H1 (cell line): ENCODE data around the gene MTM1. TPM values are rescaled to one million over a fixed set of nuclear protein-coding genes. Genes with fewer than 3 reads are reported as not detected.

ENCODE experiments used
- CTCF ChIA-PET: fragments of 300-600 bp; sonication (Branson Sonifier 250); formaldehyde crosslinking; loops from one replicate; lab custom pipeline; 2021; ENCODE audit not compliant: partially characterized antibody; lab: Charles Lee
- POLR2A ChIA-PET: fragments of 300-600 bp; sonication (Branson Sonifier 250); formaldehyde crosslinking; loops from one replicate; lab custom pipeline; 2021; ENCODE audit warnings: inconsistent platforms; ENCODE audit not compliant: partially characterized antibody; lab: Charles Lee
- DNase-seq, 2 experiments: peaks; one replicate each; pipeline versions ENCODE4 v3.0.0 to v3.0.0-alpha.2; 2010 to 2022; ENCODE audit warnings: low spot score in 2 of 2, low read depth in 1 of 2, mixed read lengths in 1 of 2
- FAIRE-seq: peaks from 2 replicates; lab custom pipeline; 2011; peaks lifted over from hg19 to GRCh38; lab: Jason Lieb, UNC
- H2AFZ ChIP-seq: 2 replicates; pipeline ENCODE4 v1.8.1; 2012; ENCODE audit warnings: low read length, inconsistent platforms
- H2AK5ac ChIP-seq: 2 replicates; pipeline ENCODE4 v1.6.1; 2013; ENCODE audit warnings: low read depth, low read length
- H2BK120ac ChIP-seq: replicated peaks from 2 replicates; pipeline ENCODE3; 2013; ENCODE audit warnings: low read depth, low read length, inconsistent platforms
- H2BK12ac ChIP-seq: 2 replicates; pipeline ENCODE4 v1.6.1; 2013; ENCODE audit warnings: low read depth, low read length
- H2BK15ac ChIP-seq: 2 replicates; pipeline ENCODE4 v1.6.1; 2013; ENCODE audit warnings: low read length
- H2BK20ac ChIP-seq: 2 replicates; pipeline ENCODE4 v1.6.1; 2013; ENCODE audit warnings: low read length
- H2BK5ac ChIP-seq: 2 replicates; pipeline ENCODE4 v1.6.1; 2013; ENCODE audit warnings: low read depth, low read length
- H3K14ac ChIP-seq: 2 replicates; pipeline ENCODE4 v1.6.1; 2013; ENCODE audit warnings: inconsistent platforms; ENCODE audit not compliant: insufficient read length
- H3K18ac ChIP-seq: 2 replicates; pipeline ENCODE4 v1.6.1; 2013; ENCODE audit warnings: low read length; ENCODE audit errors: extremely low read depth
- H3K23ac ChIP-seq: 2 replicates; pipeline ENCODE4 v1.6.1; 2013; ENCODE audit warnings: inconsistent platforms; ENCODE audit not compliant: insufficient read length
- H3K23me2 ChIP-seq: 2 replicates; pipeline ENCODE4 v1.6.1; 2013; ENCODE audit warnings: low read depth, low read length
- H3K27ac ChIP-seq: 2 replicates; pipeline ENCODE4 v1.6.1; 2011; ENCODE audit warnings: low read depth, low read length, inconsistent platforms
- H3K27me3 ChIP-seq, 4 experiments: replicated peaks in 1 of 4; 1 replicate in 1 of 4; 2 replicates in 3 of 4; pipeline versions ENCODE4 v1.6.1 to v1.8.1; 2011 to 2013; ENCODE audit warnings: low read length in 3 of 4, mild to moderate bottlenecking in 3 of 4, inconsistent platforms in 2 of 4, mixed read lengths in 2 of 4, moderate library complexity in 1 of 4; ENCODE audit not compliant: control insufficient read depth in 3 of 4, insufficient read depth in 3 of 4; ENCODE audit errors: extremely low read depth in 1 of 4
- H3K36me3 ChIP-seq, 4 experiments: 2 replicates each; pipeline versions ENCODE4 v1.6.1 to v1.8.1; 2011 to 2013; ENCODE audit warnings: mild to moderate bottlenecking in 4 of 4, low read length in 3 of 4, moderate library complexity in 2 of 4, control low read depth in 1 of 4, inconsistent platforms in 1 of 4; ENCODE audit not compliant: insufficient read depth in 4 of 4, control insufficient read depth in 2 of 4
- H3K4ac ChIP-seq: replicated peaks from 2 replicates; pipeline ENCODE3; 2013; ENCODE audit warnings: low read length, low read depth, mixed read lengths, inconsistent platforms; ENCODE audit not compliant: insufficient read length
- H3K4me1 ChIP-seq, 4 experiments: replicated peaks in 1 of 4; 1 replicate in 1 of 4; 2 replicates in 3 of 4; pipeline versions ENCODE4 v1.6.1 to v1.8.1; 2011 to 2013; ENCODE audit warnings: low read length in 3 of 4, inconsistent platforms in 2 of 4, mixed read lengths in 1 of 4; ENCODE audit not compliant: insufficient read depth in 4 of 4, control insufficient read depth in 3 of 4
- H3K4me2 ChIP-seq, 2 experiments: 2 replicates each; pipeline versions ENCODE4 v1.6.1 to v1.8.1; 2011 to 2013; ENCODE audit warnings: low read depth in 2 of 2, low read length in 2 of 2, control low read depth in 1 of 2, inconsistent platforms in 1 of 2, mild to moderate bottlenecking in 1 of 2; ENCODE audit not compliant: insufficient read depth in 1 of 2
- H3K4me3 ChIP-seq, 4 experiments: fragments of 200-600, 300-600 bp in 1 of 4; sonication (generic), shearing (Covaris generic), sonication (Bioruptor Twin) in 1 of 4; 2 replicates each; pipeline versions ENCODE4 v1.5.1 to v1.8.1; 2011 to 2016; ENCODE audit warnings: low read length in 4 of 4, low read depth in 3 of 4, control low read depth in 2 of 4, inconsistent platforms in 2 of 4, mild to moderate bottlenecking in 2 of 4, mixed read lengths in 1 of 4, moderate library complexity in 1 of 4; ENCODE audit not compliant: insufficient read depth in 2 of 4; ENCODE audit errors: extremely low read depth in 1 of 4
- H3K56ac ChIP-seq: replicated peaks from 2 replicates; pipeline ENCODE3; 2013; ENCODE audit warnings: low read depth, mild to moderate bottlenecking, mixed read lengths, low read length, inconsistent platforms; ENCODE audit not compliant: insufficient read length
- H3K79me1 ChIP-seq: 2 replicates; pipeline ENCODE4 v1.6.1; 2013; ENCODE audit warnings: low read depth, low read length, control low read depth
- H3K79me2 ChIP-seq, 2 experiments: 2 replicates each; pipeline versions ENCODE4 v1.6.1 to v1.8.1; 2012 to 2013; ENCODE audit warnings: low read length in 2 of 2, mild to moderate bottlenecking in 2 of 2, inconsistent platforms in 1 of 2; ENCODE audit not compliant: insufficient read depth in 2 of 2, control insufficient read depth in 1 of 2
- H3K9ac ChIP-seq, 4 experiments: replicated peaks in 1 of 4; 1 replicate in 1 of 4; 2 replicates in 3 of 4; pipeline versions ENCODE4 v1.6.1 to v1.8.1; 2011 to 2013; ENCODE audit warnings: low read depth in 3 of 4, low read length in 3 of 4, control low read depth in 2 of 4, mild to moderate bottlenecking in 2 of 4, moderate library complexity in 2 of 4, inconsistent platforms in 1 of 4; ENCODE audit errors: extremely low read depth in 1 of 4
- H3K9me3 ChIP-seq, 2 experiments: 2 replicates each; pipeline versions ENCODE4 v1.6.1 to v1.8.1; 2012 to 2013; ENCODE audit warnings: mild to moderate bottlenecking in 2 of 2, moderate library complexity in 2 of 2, control low read depth in 1 of 2, inconsistent platforms in 1 of 2, low read depth in 1 of 2, low read length in 1 of 2, mixed read lengths in 1 of 2; ENCODE audit not compliant: insufficient read depth in 2 of 2
- H4K20me1 ChIP-seq, 2 experiments: replicated peaks in 1 of 2; 2 replicates each; pipeline versions ENCODE3 to v1.8.1; 2011 to 2013; ENCODE audit warnings: inconsistent platforms in 2 of 2, low read length in 2 of 2, mild to moderate bottlenecking in 1 of 2; ENCODE audit not compliant: insufficient read depth in 2 of 2, control insufficient read depth in 1 of 2
- H4K5ac ChIP-seq: 2 replicates; pipeline ENCODE4 v1.6.1; 2013; ENCODE audit warnings: low read length, low read depth, mixed read lengths, inconsistent platforms; ENCODE audit not compliant: insufficient read length
- H4K8ac ChIP-seq: 2 replicates; pipeline ENCODE4 v1.8.0; 2013; ENCODE audit warnings: mild to moderate bottlenecking, moderate library complexity, low read length, inconsistent platforms; ENCODE audit not compliant: insufficient read depth; ENCODE audit errors: extremely low read depth
- H4K91ac ChIP-seq: replicated peaks from 2 replicates; pipeline ENCODE3; 2013; ENCODE audit warnings: low read length, mixed read lengths, inconsistent platforms; ENCODE audit not compliant: insufficient read length
- CTCF ChIP-seq, 3 experiments: IDR thresholded peaks; 1 replicate in 2 of 3; 2 replicates in 1 of 3; pipeline versions ENCODE4 v1.5.1 to v1.6.1; 2011; ENCODE audit warnings: low read length in 3 of 3, mild to moderate bottlenecking in 3 of 3, inconsistent platforms in 2 of 3, low read depth in 1 of 3, moderate library complexity in 1 of 3; ENCODE audit not compliant: insufficient read depth in 1 of 3; ENCODE audit errors: control extremely low read depth in 1 of 3
- KDM5A ChIP-seq: fragments of 200-600 bp; IDR thresholded peaks from 2 replicates; pipeline ENCODE4 v1.7.1; 2012; ENCODE audit warnings: mild to moderate bottlenecking, low read length, inconsistent platforms, mixed read lengths
- MAFK ChIP-seq: IDR thresholded peaks from 2 replicates; pipeline ENCODE4 v1.6.1; 2012; ENCODE audit warnings: low read depth, mild to moderate bottlenecking, improper control_type of control experiment, low read length
- RAD21 ChIP-seq, 2 experiments: IDR thresholded peaks in 1 of 2; conservative IDR thresholded peaks in 1 of 2; 2 replicates each; pipeline ENCODE4 v1.6.1; 2011; ENCODE audit warnings: low read depth in 2 of 2, low read length in 2 of 2, improper control_type of control experiment in 1 of 2, inconsistent platforms in 1 of 2, mild to moderate bottlenecking in 1 of 2, moderate library complexity in 1 of 2
- SP4 ChIP-seq: IDR thresholded peaks from 2 replicates; pipeline ENCODE4 v1.6.1; 2012; ENCODE audit warnings: low read length, inconsistent platforms
- WGBS, 2 experiments: shearing (Covaris generic) in 1 of 2; methylation state at CpG; one replicate each; pipeline versions ENCODE4 v1.1.6 to v1.1.7; 2013 to 2015; ENCODE audit warnings: low lambda C conversion rate in 2 of 2, mixed read lengths in 2 of 2, inconsistent platforms in 1 of 2, low coverage in 1 of 2, missing lambda C conversion rate in 1 of 2; ENCODE audit not compliant: insufficient replicate concordance in 2 of 2, insufficient coverage in 1 of 2, insufficient read length in 1 of 2; ENCODE audit errors: extremely low coverage in 1 of 2, missing lambda C conversion rate in 1 of 2; 5-methylcytosine and 5-hydroxymethylcytosine counted together
- polyA plus RNA-seq, 7 experiments: library from polyadenylated mRNA; depleted of rRNA in 3 of 7; stranded (reverse) in 5 of 7; unstranded in 2 of 7; fragments of >200 nt in 5 of 7; fragments of 200-250 nt in 2 of 7; gene quantifications; 1 replicate in 5 of 7; 2 replicates in 1 of 7; 4 replicates in 1 of 7; pipeline versions ENCODE4 v1.2.1 to v1.2.3, GENCODE V29; 2011 to 2013; ENCODE audit warnings: missing spikeins in 2 of 7, mixed read lengths in 2 of 7
- total RNA-seq: library from RNA; stranded (reverse); fragmentation: NEBNext Ultra II Directional; extraction: Animal tissue kit (Norgen Biotek cat#: 25700); gene quantifications from 2 replicates; pipeline ENCODE4 v1.2.1, GENCODE V29; 2021
- TF ChIP-seq, protein P1 (sequence below): IDR thresholded peaks from 2 replicates; pipeline ENCODE4 v1.6.1; 2012; ENCODE audit warnings: low read length, inconsistent platforms

MTM1 gene
- total and polyA plus RNA-seq, 2 of the 8 experiments (the other 6 are each of a cell fraction or from before 2014, with no cell fraction given): 2.3 to 8.4 TPM

DNA sequence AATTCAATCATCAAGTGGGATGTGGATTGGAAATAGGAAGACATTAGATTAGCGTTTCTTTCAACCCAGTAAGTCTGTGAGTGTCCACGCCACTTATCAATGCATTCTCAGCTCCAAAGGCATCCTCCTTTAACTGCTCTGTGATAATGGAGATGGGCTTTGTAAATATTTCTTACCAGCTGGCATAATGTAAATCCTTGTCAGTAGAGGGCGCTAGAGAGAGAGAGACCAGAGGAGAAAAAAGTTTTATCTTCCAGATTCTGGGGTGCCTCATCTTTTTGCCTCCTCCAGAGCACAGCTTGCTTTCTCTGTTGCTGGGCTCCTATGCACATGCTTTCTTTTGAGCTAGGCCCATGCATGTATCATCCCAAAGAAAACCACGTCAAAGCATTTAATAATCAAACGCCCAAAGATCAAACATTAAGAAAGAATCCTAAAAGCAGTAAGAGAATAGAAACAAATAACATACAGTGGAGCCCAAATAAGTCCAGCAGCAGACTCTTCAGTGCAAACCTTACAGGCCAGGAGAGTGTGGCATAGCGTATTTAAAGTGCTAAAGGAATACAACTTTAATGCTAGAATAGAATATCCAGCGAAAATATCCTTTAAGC, 115.2 kb downstream of the MTM1 start:
- Histone ChIP-seq H3K9me3 (no peaks in the 10 kb centered on the region), H3K27ac (no peak overlapping the region), H3K14ac (no peak overlapping the region), H4K8ac (no peak overlapping the region), H4K20me1 (no peaks in the 10 kb centered on the region), H3K9ac (no peak overlapping the region), H3K4me1 (peaks cover 0 to under 1% (median 0%) of the 10 kb centered on the region in 4 experiments; a peak in 2 of 7 replicates), H3K23me2 (no peaks in the 10 kb centered on the region), H4K5ac (no peak overlapping the region), H3K56ac (no peak overlapping the region), H3K79me1 (no peaks in the 10 kb centered on the region), H3K27me3 (no peaks in the 10 kb centered on the region), H2AFZ (no peak overlapping the region), H2BK15ac (no peak overlapping the region), H3K79me2 (no peaks in the 10 kb centered on the region), H3K23ac (no peak overlapping the region), H2BK12ac (no peak overlapping the region), H3K18ac (no peak overlapping the region), H2BK120ac (no peak overlapping the region), H2BK5ac (no peak overlapping the region), H3K36me3 (no peaks in the 10 kb centered on the region), H2AK5ac (no peak overlapping the region), H3K4me3 (no peak overlapping the region), H4K91ac (no peak overlapping the region), H2BK20ac (no peak overlapping the region), H3K4ac (no peak overlapping the region), H3K4me2 (no peak overlapping the region)
- DNase-seq (no peak), FAIRE-seq (peak; percentile 95)
- peak; percentile 30 to 43; a peak in 3 of 4 replicates for TF ChIP-seq RAD21 (IDR thresholded peaks at IDR 0.05 in 1 of 2, conservative IDR thresholded peaks at IDR 0.05 in 1 of 2; ENCODE audit: low read depth in 2 of 2, low read length in 2 of 2)
- TF ChIP-seq KDM5A: no peak
- no peak for TF ChIP-seq SP4
- TF ChIP-seq CTCF (IDR thresholded peaks at IDR 0.05; ENCODE audit: control extremely low read depth in 1 of 3, insufficient read depth in 1 of 3, low read depth in 1 of 3, low read length in 3 of 3): peak in 2 of 3 experiments; percentile 41 to 45; a peak in 2 of 4 replicates
- TF ChIP-seq, protein P1, sequence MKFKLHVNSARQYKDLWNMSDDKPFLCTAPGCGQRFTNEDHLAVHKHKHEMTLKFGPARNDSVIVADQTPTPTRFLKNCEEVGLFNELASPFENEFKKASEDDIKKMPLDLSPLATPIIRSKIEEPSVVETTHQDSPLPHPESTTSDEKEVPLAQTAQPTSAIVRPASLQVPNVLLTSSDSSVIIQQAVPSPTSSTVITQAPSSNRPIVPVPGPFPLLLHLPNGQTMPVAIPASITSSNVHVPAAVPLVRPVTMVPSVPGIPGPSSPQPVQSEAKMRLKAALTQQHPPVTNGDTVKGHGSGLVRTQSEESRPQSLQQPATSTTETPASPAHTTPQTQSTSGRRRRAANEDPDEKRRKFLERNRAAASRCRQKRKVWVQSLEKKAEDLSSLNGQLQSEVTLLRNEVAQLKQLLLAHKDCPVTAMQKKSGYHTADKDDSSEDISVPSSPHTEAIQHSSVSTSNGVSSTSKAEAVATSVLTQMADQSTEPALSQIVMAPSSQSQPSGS: no peak
- TF ChIP-seq MAFK: no peak
- 34% methylated on average over 7 of the region's 7 CpGs; no CpG with 5 or more reads in 1 of the 2 experiments for WGBS, 2 experiments
- ChIA-PET CTCF (interaction anchor here (0.6 to 1.9 kb wide), 16 partner anchors 9 to 322 kb away, joined by 3 to 7 read pairs (median 4); partner anchors contain the start of gene MTMR1), POLR2A (interaction anchor here (0.8 kb wide), 1 partner anchor 13 kb away, joined by 3 read pairs; no protein-coding TSS in a partner anchor)
